ENCODE results near the gene FAM209B.
"Not testable (repeated sequence)": the region's sequence is repeated elsewhere in the genome, so short reads cannot be mapped to it uniquely, and the experiment has no call there.

FAM209B gene, protein sequence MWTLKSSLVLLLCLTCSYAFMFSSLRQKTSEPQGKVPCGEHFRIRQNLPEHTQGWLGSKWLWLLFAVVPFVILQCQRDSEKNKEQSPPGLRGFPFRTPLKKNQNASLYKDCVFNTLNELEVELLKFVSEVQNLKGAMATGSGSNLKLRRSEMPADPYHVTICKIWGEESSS

GRCh38 chr20:56532946-56533345 lies at the start of gene FAM209B:
TSS of gene FAM209B (plus strand) at chr20:56533246. CDS start at chr20:56533342, 96 bp downstream.
- not testable (repeated sequence) for H3K9me2 ChIP-seq (replicated peaks; ENCODE audit: insufficient read depth, low read length); H3K4me2 ChIP-seq (ENCODE audit: low read depth, low read length, poor library complexity, severe bottlenecking); H3K9me3 ChIP-seq (ENCODE audit: insufficient read depth, low read length); H3K9ac ChIP-seq (ENCODE audit: low read length); H3K79me2 ChIP-seq (ENCODE audit: insufficient read depth, low read length); H3K4me3 ChIP-seq (ENCODE audit: insufficient read depth, low read length, poor library complexity, severe bottlenecking); H2AFZ ChIP-seq (ENCODE audit: low read depth, low read length, severe bottlenecking); H3K36me3 ChIP-seq (ENCODE audit: low read length); H3F3A ChIP-seq (ENCODE audit: insufficient read depth); H3K27me3 ChIP-seq (ENCODE audit: low read length); H3K27ac ChIP-seq (ENCODE audit: low read depth, low read length); H4K20me1 ChIP-seq (ENCODE audit: low read depth, low read length)

- no peak overlapping the region for H2AFZ ChIP-seq (ENCODE audit: low read depth, low read length, severe bottlenecking)
- no peak overlapping the region for H3K4me3 ChIP-seq (ENCODE audit: insufficient read depth, low read length, poor library complexity, severe bottlenecking)
- no peak overlapping the region for H3K27ac ChIP-seq (ENCODE audit: low read depth, low read length)
- H3K36me3 ChIP-seq (ENCODE audit: low read length), result peaks cover 2% of the 10 kb centered on the region; the same call in 1 of the 2 replicates
- TF ChIP-seq, protein P1, sequence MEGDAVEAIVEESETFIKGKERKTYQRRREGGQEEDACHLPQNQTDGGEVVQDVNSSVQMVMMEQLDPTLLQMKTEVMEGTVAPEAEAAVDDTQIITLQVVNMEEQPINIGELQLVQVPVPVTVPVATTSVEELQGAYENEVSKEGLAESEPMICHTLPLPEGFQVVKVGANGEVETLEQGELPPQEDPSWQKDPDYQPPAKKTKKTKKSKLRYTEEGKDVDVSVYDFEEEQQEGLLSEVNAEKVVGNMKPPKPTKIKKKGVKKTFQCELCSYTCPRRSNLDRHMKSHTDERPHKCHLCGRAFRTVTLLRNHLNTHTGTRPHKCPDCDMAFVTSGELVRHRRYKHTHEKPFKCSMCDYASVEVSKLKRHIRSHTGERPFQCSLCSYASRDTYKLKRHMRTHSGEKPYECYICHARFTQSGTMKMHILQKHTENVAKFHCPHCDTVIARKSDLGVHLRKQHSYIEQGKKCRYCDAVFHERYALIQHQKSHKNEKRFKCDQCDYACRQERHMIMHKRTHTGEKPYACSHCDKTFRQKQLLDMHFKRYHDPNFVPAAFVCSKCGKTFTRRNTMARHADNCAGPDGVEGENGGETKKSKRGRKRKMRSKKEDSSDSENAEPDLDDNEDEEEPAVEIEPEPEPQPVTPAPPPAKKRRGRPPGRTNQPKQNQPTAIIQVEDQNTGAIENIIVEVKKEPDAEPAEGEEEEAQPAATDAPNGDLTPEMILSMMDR (IDR thresholded peaks at IDR 0.05; ENCODE audit: insufficient read depth, low read length, poor library complexity, severe bottlenecking), result no peak
- no peak for TF ChIP-seq EZH2phosphoT487 (conservative IDR thresholded peaks at IDR 0.05; ENCODE audit: low read length)
- no peaks in the 10 kb centered on the region for H3K9me2 ChIP-seq (replicated peaks; ENCODE audit: insufficient read depth, low read length)
- no peak overlapping the region for H3K9ac ChIP-seq (ENCODE audit: low read length)
- H3F3A ChIP-seq (ENCODE audit: insufficient read depth), result no peaks in the 10 kb centered on the region
- H3K79me2 ChIP-seq (ENCODE audit: insufficient read depth, low read length), result no peaks in the 10 kb centered on the region
- H3K9me3 ChIP-seq (ENCODE audit: insufficient read depth, low read length), result no peaks in the 10 kb centered on the region
- H3K4me2 ChIP-seq (ENCODE audit: low read depth, low read length, poor library complexity, severe bottlenecking), result no peak overlapping the region
- no peaks in the 10 kb centered on the region for H4K20me1 ChIP-seq (ENCODE audit: low read depth, low read length)
- H3K27me3 ChIP-seq (ENCODE audit: low read length), result no peaks in the 10 kb centered on the region
Measured at GRCh38 chr20:56483970-56484369, 49.1 kb upstream of the FAM209B start.

DNA sequence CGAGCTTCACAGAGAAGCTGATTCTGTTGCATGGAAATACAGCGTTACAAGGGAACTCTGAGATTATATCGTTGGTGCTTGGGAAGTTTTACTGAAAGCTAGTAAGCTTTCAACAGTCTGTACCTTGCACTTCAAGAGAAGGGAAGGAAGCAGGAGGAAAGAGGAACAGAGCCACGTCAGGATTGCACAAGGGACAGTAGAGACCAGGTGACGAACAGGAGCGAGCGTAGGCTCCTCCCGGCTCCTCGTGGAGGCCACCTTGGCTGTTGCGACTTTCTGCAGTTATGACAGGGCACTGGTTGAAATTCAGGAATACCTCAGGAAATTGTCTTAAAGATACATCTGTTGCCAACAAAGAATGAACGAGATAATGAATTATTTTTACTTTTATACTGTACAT lies 45.8 kb upstream of the FAM209B start:
- Histone ChIP-seq H3F3A (ENCODE audit: insufficient read depth) (no peaks in the 10 kb centered on the region), H2AFZ (ENCODE audit: low read depth, low read length, severe bottlenecking) (no peak overlapping the region), H4K20me1 (ENCODE audit: low read depth, low read length) (no peaks in the 10 kb centered on the region), H3K27ac (ENCODE audit: low read depth, low read length) (no peak overlapping the region), H3K9ac (ENCODE audit: low read length) (no peak overlapping the region), H3K4me3 (ENCODE audit: insufficient read depth, low read length, poor library complexity, severe bottlenecking) (no peak overlapping the region), H3K36me3 (ENCODE audit: low read length) (peaks cover 2% of the 10 kb centered on the region; the same call in 1 of the 2 replicates), H3K27me3 (ENCODE audit: low read length) (no peaks in the 10 kb centered on the region), H3K9me3 (ENCODE audit: insufficient read depth, low read length) (no peaks in the 10 kb centered on the region), H3K9me2 (replicated peaks; ENCODE audit: insufficient read depth, low read length) (no peaks in the 10 kb centered on the region), H3K4me2 (ENCODE audit: low read depth, low read length, poor library complexity, severe bottlenecking) (no peak overlapping the region), H3K79me2 (ENCODE audit: insufficient read depth, low read length) (no peaks in the 10 kb centered on the region; the same call in 1 of the 2 replicates)
- TF ChIP-seq, protein P1 (IDR thresholded peaks at IDR 0.05; ENCODE audit: insufficient read depth, low read length, poor library complexity, severe bottlenecking), result no peak
- no peak for TF ChIP-seq EZH2phosphoT487 (conservative IDR thresholded peaks at IDR 0.05; ENCODE audit: low read length)

DNA sequence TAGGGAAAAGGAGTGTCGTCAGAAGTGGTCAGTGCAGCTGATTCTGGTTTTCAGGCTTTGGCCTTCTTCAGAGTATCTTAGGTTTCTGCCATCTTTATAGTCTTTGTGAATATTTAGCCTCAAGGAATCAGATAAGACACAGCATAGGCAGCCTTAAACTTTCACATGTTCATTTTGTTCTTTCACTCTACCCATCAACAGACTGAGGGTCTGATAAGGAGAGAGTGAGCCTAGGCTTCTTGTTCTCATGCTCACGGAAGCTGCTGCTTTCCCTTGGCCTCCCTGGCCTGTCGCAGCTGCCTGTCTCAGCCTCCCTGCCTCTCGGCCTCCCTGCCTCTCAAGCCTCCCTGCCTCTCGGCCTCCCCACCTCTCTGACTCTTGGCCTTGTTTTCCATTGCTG lies 44.5 kb upstream of the FAM209B start:
- TF ChIP-seq, protein P1 (IDR thresholded peaks at IDR 0.05; ENCODE audit: insufficient read depth, low read length, poor library complexity, severe bottlenecking), result no peak
- TF ChIP-seq EZH2phosphoT487 (conservative IDR thresholded peaks at IDR 0.05; ENCODE audit: low read length), result no peak
- peaks cover under 1% of the 10 kb centered on the region; the same call in 1 of the 2 replicates for H3K36me3 ChIP-seq (ENCODE audit: low read length)

More for the DNA sequence above, 44.5 kb upstream of the FAM209B start:
- Histone ChIP-seq H3F3A (ENCODE audit: insufficient read depth) (no peaks in the 10 kb centered on the region), H4K20me1 (ENCODE audit: low read depth, low read length) (no peaks in the 10 kb centered on the region), H3K4me3 (ENCODE audit: insufficient read depth, low read length, poor library complexity, severe bottlenecking) (no peak overlapping the region), H3K9me2 (replicated peaks; ENCODE audit: insufficient read depth, low read length) (no peaks in the 10 kb centered on the region), H3K4me2 (ENCODE audit: low read depth, low read length, poor library complexity, severe bottlenecking) (no peak overlapping the region), H2AFZ (ENCODE audit: low read depth, low read length, severe bottlenecking) (no peak overlapping the region), H3K27ac (ENCODE audit: low read depth, low read length) (no peak overlapping the region), H3K79me2 (ENCODE audit: insufficient read depth, low read length) (no peaks in the 10 kb centered on the region; the same call in 1 of the 2 replicates), H3K27me3 (ENCODE audit: low read length) (no peaks in the 10 kb centered on the region), H3K9me3 (ENCODE audit: insufficient read depth, low read length) (no peaks in the 10 kb centered on the region), H3K9ac (ENCODE audit: low read length) (no peak overlapping the region)

All from SU-DHL-6 (cell line).